CD1c-positive myeloid dendritic cell (primary cell): Measurements from ENCODE around the gene GSTCD.
"Not testable (repeated sequence)": the region's sequence is repeated elsewhere in the genome, so short reads cannot be mapped to it uniquely, and the experiment has no call there.

ENCODE experiments used
- DNase-seq: peaks from one replicate; pipeline ENCODE4 v3.0.0-alpha.2; 2016; ENCODE audit errors: extremely low spot score

Gene GSTCD

DNA sequence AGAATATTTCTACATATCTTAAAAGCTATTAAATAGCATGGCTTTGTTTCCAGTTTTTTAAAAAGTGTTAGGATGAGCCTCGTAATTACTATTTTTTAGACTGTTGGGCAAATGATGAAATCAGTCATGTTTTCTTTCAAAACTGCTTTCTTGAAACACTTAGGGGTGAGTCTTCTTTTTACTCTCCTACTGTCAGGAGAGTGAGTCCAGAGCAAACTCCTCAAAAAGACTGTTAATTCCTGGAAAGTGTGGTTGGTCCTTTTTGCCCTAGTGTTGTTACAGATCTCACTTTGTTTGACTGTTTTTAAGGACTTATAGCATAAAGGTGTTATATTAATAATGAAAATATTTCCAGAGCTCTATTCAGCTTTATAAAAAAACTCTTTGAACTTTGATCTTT lies 6.3 kb downstream of the GSTCD start:
- no peak for DNase-seq

DNA sequence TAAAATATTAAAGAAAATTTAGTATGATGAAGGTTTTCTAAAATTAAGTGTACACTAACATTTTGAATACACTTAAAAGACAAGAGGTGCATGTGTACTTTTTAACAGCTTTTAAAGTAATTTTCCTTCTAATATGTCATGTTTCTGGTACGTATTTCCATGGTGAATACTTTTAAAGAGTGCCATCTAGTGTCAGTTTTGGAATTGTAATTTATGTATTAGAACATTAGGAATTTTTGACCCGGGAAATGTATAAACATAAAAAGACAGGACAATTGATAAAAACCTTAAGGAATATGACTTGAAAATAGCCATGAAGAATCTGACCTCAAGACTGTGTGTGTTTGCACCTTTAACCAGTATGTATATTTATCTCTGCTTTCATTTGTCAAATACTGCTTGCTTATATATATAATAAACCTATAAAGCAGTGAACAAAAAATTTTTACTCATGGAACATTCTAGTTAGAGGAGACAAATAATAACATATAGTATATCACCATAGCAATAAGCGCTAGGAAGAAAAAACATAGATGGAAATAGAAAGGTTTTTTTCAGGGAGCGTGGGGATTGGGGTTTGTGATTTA lies 7.2 kb downstream of the GSTCD start:
- peak; percentile 55 for DNase-seq

DNA sequence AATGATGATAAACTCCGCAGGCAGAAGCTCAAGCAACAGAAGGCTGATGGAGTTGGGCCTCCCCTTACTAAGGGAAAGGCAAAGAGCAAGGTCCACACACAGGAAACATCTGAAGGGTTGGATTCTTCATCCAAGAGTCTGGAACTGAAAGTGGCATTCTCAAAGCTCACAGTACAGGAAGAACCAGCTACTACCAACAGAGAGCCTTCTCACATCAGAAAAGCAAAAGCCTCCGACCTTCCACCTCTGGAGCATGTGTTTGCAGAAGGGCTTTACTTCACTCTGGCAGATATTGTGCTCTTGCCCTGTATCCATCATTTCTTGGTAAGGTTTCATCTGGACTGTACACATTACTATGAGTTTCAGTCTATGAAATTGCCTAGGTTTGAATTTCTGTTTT lies 10.6 kb downstream of the GSTCD start:
- no peak for DNase-seq

DNA sequence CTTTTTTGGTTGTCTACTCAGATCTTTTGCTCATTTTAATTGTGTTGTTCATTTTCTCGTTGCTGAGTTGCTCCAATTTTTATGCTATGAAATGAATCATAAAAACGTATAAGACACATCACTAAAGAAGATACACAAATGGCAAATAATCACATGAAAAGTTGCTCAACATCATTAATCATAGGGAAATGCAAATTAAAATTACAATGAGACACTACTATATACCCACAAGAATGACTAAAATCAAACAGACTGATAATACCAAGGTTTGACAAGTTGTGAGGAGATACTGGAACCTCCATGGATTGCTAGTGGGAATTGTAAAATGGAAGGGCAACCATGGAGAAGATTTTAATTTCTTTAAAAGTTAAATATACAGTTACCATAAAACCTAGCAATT lies 17.0 kb downstream of the GSTCD start:
- no peak for DNase-seq

DNA sequence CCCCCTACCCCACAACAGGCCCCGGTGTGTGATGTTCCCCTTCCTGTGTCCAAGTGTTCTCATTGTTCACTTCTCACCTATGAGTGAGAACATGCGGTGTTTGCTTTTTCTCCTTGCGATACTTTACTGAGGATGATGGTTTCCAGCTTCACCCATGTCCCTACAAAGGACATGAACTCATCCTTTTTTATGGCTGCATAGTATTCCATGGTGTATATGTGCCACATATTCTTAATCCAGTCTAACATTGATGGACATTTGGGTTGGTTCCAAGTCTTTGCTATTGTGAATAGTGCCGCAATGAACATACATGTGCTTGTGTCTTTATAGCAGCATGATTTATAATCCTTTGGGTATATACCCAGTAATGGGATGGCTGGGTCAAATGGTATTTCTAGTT lies 21.3 kb downstream of the GSTCD start:
- not testable (repeated sequence) for DNase-seq

DNA sequence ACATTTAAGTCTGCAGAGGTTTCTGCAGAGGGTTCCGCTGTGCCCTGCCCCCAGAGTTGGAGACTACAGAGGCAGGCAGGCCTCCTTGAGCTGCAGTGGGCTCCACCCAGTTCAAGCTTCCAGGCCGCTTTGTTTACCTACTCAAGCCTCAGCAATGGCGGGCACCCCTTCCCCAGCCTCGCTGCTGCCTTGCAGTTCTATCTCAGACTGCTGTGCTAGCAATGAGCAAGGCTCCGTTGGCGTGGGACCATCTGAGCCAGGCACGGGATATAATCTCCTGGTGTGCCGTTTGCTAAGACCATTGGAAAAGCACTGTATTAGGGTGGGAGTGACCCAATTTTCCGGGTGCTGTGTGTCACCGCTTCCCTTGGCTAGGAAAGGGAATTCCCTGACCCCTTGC lies 26.6 kb downstream of the GSTCD start:
- DNase-seq = not testable (repeated sequence)

DNA sequence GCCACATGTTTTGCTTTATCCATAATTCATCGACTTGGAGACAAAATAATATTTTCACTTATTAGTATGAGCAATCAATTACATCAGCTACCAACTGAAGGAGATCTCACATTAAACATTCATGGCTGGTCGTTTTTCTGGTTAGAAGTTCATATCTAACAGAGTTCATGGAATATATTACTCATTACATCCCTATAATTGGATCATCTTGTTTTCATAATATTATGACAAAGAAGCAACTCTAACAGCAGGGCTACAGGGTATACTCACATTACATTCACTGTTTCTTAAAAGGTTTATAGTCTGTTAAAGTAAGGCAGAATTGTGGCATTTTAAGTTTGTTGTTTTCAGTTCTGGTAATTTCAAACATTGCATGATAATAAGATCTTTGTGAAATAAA lies 33.0 kb downstream of the GSTCD start:
- DNase-seq = no peak

DNA sequence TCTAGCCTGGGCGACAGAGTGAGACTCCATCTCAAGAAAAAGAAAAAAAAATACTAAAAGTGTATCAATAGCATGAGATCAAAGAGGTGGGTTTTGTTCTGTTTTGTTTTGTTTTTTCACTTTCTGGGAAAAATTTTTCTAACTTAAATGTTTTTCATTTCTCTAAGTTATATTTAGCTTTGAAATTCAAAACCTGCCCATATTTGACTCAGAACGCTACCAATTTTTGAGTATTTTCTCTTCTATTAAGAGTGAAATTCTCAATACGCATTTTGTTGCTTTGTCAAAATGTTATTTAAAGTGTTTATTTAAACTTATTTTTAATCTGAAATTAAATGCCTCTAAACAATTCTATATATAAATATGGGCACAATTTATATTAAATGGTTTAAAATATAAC lies 39.6 kb downstream of the GSTCD start:
- DNase-seq = no peak

DNA sequence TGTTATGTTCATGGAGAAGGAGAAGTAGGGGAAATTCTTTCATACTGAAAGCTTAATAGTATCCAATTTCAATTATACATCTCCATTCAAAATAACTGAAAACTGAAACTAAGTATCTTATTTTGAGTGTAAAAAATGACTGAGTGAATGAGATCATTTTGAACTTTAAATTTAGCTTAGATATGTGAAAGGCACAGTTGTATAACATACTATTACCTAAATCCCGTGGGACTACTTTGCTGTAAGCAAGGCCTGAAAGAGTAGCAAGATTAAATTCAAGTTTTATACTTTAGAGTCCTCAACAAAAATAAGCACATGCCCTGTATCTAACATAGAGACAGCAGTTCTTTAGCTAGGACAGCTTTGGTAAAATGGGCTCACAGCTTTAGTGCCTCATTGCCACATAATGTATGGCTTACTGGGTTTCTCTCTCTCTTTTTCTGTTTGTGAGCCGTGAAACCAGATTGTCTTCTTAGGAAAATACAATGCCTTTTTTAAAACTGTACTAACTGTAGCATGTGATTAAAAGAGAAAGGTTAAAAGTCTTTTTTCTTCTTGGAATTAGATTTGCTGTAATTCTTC lies 43.2 kb downstream of the GSTCD start:
- DNase-seq = no peak

DNA sequence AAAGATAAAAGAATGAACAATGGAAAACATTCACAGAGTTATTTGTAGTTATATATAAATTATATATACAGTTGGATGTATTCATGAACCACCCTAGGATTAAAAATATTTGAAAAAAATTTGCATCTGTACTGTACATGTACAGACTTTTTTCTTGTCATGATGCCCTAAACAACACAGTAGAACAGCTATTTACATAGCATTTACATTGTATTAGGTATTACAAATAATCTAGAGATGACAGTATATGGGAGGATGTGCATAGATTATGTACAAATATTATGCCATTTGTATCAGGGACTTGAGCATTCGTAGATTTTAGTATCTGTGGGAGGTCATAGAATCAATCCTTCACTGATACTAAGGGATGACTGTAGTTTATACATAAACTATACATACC lies 44.8 kb downstream of the GSTCD start:
- DNase-seq = no peak

DNA sequence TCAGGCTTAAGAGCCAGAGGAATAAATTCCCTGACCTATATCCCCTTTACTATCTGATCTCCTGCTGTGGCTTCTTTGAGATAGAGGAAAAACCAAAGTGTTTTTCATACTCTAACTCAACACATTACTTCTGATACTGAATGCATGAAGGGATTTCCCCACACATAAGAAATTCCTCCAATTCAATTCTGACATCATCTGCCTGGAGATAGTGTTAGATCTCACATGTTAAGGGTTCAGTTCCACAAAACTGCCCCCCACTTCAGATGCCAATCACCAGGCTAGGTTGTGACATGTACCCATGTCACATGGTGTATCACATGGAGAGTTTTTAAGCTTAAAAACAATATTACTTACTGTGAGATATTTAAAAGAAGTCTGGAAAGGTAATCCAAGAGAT lies 46.8 kb downstream of the GSTCD start:
- DNase-seq = no peak

DNA sequence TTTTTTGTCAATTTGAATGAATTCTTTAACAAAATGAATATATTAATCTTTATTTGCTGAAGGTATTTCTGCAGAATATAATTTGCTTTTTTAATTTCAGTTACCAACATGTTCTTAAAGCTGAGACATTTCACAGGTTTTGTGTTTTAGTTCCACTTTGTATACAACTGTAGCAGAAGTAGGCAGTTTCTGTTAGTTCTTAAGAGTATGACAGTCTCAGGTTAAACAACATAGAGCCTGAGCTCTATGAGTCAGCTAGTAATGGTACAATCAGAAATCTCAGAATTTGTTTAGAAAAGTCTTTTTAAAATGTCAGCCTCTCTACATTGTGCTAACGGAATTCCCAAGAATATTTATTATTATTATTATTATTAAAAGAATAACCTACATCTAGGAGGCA lies 50.4 kb downstream of the GSTCD start:
- no peak for DNase-seq

DNA sequence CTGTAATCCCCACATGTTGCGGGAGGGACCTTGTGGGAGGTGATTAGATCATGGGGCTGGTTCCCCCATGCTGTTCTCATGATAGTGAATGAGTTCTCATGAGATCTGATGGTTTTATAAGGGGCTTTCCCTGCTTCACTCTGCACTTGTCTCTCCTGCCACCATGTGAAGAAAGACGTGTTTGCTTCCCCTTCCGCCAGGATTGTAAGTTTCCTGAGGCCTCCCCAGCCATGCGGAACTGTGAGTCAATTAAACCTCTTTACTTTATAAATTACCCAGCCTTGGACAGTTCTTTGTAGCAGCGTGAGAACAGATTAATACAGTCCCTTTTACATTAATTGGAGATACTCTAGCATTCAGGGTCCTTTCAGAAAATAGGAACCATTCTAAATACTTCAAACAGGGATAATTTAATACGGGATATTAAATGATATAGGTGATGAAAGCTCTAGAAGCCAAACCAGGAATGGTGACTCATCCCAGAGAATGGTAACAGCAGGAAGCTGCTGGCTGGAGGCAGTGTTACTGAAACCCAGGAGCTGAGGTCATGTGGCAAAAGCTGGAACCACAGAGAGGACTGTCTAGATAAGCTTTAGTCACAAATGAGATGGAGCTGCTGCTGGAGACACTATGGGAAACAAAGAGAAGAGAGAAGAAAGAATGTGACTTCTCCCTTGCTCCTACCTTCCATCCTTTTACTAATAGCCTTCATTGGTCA lies 57.3 kb downstream of the GSTCD start:
- DNase-seq = no peak

DNA sequence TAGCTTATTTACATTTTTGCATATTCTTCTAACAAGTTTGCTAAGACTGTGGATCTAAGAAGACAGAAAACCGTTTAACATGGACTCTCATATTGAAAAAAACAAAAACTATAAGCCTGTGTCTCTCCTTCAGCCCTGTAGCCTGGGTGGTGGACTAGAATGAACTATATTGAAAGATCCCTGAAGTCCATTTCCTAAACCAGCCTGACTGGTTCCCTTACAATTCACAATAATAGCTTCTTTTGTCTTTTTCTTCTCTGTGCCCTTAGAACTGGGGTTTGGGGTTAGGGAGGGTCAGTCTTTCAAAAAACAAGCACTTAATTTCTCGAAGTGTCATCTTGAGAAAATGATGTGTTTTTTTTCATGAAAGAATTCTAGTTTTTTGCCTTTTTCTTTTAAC lies 59.0 kb downstream of the GSTCD start:
- DNase-seq = no peak

DNA sequence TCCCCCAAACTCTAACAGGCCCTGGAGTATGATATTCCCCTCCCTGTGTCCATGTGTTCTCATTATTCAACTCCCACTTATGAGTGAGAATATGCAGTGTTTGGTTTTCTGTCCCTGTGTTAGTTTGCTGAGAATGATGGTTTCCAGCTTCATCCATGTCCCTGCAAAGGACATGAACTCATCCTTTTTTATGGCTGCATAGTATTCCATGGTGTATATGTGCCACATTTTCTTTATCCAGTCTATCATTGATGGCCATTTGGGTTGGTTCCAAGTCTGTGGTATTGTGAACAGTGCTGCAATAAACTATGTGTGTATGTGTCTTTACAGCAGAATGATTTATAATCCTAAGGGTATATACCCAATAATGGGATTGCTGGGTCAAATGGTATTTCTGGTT lies 61.9 kb downstream of the GSTCD start:
- DNase-seq = not testable (repeated sequence)

DNA sequence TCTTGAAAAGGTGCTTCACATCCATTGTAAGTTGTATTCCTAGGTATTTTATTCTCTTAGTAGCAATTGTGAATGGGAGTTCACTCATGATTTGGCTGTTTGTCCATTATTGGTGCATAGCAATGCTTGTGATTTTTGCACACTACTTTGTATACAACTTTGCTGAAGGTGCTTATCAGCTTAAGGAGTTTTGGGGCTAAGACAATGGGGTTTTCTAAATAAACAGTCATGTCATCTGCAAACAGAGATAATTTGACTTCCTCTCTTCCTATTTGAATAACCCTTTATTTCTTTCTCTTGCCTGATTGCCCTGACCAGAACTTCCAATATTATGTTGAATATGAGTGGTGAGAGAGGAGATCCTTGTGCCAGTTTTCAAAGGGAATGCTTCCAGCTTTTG lies 63.5 kb downstream of the GSTCD start:
- DNase-seq = not testable (repeated sequence)

DNA sequence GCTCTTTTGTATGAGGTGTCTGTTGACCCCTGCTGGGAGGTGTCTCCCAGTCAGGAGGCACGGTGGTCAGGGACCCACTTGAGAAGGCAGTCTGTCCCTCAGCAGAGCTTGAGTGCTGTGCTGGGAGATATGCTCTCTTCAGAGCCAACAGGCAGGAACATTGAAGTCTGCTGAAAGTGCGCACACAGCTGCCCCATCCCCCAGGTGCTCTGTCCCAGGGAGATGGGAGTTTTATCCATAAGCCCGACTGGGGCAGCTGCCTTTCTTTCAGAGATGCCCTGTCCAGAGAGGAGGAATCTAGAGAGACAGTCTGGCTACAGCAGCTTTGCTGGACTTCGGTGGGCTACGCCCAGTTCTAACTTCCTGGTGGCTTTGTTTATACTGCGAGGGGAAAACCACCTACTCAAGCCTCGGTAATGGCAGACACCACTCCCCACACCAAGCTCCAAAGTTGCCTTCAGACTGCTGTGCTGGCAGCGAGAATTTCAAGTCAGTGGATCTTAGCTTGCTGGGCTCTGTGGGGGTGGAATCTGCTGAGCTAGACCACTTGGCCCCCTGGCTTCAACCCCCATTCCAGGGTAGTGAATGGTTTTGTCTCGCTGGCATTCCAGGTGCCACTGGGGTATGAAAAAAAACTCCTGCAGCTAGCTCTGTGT lies 67.3 kb downstream of the GSTCD start:
- not testable (repeated sequence) for DNase-seq

DNA sequence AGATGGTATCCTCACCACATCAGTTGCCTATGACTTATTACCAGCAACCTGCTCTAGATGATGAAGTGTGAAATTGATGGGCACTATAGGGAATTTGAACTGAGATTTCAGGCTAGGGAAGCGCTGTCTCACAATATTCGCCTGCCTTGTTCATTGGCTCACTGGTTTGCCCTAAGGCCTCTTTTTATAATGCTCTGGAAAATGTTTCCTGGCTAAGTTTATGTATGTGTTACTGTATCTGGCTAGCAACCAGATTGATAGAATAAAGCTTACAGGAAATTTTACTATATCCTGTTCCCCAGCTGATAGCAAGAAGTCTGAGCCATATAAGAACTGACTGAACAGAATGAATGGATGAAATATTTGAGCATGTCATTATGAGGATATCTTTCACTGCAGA lies 71.6 kb downstream of the GSTCD start:
- no peak for DNase-seq

DNA sequence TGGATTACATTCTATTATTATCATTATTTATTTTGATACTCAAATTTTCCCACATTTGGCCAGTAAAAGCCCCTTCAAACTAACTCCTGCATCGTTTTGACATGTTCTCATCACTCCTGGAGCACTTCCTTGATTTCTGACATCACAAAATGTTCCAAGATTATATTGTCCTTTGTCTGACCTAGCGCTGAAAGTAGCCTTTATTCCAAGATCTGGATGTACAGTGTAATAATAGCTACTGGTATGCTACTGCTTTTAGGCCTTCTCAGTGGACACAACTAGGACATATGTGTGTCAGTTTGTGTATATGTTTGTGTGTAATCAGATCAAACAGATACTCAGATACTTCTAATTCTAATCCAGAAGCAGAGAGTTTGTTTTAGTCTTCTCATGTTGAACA lies 76.2 kb downstream of the GSTCD start:
- no peak for DNase-seq

DNA sequence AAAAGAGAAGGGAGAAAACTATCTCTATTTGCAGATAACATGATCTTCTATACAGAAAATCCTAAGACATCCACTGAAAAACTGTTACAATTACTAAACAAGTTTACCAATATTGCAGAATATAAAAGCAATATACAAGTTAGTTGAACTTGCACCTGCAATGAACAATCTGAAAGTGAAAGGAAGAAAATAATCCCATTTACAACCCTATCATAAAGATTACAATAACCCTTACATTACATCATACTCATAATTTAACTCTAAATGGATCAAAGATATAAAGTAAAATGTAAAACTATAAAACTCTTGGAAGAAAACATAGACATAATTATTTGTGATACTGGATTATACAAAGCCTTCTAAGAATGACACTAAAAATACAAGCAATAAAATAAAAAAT lies 77.2 kb downstream of the GSTCD start:
- no peak for DNase-seq

DNA sequence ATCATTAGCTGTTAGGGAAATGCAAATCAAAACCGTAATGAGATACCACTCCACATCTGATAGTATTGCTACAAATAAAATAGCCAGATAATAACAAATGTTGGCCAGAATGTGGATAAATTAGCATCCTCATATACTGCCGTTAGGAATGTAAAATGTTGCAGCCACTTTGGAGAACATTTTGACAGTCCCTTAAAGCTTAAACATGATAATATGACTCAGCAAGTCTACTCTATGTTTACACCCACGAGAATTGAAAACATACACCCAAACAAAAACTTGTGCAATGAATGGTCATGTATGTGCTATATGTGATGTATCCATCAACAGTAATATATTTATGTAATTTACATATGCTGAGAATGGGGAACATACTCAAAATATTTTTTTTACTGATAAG lies 78.2 kb downstream of the GSTCD start:
- no peak for DNase-seq

DNA sequence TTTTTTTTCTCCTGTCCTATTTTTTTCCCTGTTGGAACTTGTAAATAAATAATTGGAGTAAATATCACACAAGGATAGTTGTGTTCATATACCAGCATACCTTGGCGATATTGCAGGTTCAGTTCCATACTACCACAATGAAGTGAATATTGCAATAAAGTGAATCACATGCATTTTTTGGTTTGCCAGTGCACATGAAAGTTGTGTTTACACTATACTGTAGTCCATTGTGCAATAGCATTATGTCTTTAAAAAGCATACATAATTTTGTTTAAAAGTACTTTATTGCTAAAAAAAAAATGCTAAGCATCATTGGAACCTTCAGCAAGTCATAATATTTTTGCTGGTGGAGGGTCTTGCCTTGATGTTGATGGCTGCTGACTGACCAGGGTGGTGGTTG lies 88.6 kb downstream of the GSTCD start:
- no peak for DNase-seq

DNA sequence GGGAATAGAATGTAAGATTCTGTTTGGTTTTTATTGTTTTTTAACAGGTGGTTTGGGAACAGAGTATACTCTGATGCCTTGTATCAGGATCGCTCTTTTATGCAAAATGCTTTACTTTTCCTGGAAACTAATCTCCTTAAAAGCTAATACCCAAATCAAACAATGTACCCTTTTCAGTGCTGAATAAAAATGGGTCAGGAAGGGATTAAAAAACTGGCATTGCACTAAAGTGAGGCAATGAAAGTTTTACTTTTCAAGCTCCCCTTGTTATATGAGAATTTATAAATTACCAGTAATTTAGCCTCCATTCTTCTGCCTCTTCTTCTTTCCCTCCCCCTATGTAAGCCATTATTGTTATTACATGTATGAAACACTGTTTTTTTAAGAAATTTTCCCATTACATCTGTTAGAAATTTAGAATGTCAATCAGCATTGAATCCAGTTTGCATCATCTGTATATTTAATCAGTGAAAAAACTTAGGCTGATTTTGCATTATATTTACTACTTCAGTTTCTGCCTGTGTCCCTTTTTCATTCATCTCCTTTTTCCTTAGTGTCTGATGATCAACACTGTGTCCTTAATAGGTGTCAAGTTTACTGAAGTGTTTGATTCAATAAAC lies 97.0 kb downstream of the GSTCD start:
- no peak for DNase-seq
